HepG2 (cell line): ENCODE data around the gene PHKG1. TPM values are rescaled to one million over a fixed set of nuclear protein-coding genes. Genes with fewer than 3 reads are reported as not detected.
A peak's percentile ranks its signal among the peaks of the same experiment; 100 is the strongest.
"Not testable (repeated sequence)": the region's sequence is repeated elsewhere in the genome, so short reads cannot be mapped to it uniquely, and the experiment has no call there.

Experiments
- ATAC-seq: fragments of 200-7000 bp; cut with Tn5 transposase; 3 replicates; pipeline ENCODE4 v1.9.1; 2020; ENCODE audit warnings: mild to moderate bottlenecking, moderate library complexity
- BruUV-seq: library from RNA; stranded (reverse); fragments of 400-500 nt; replicated peaks from 2 replicates; lab custom pipeline; 2021; lab: Mats Ljungman, UMichigan
- CTCF ChIA-PET: fragments of 300-600 bp; formaldehyde crosslinking; extraction: SDS; loops from one replicate; lab custom pipeline; 2021; ENCODE audit warnings: low total read pairs, inconsistent platforms, low intra/inter-chr PET ratio; lab: Yijun Ruan, JAX
- POLR2A ChIA-PET: fragments of 350-600 bp; sonication (Branson Sonifier 250); formaldehyde crosslinking; loops from one replicate; lab custom pipeline; 2020; ENCODE audit warnings: antibody characterized with exemption, inconsistent platforms; lab: Yijun Ruan, JAX
- DNase-seq: peaks from one replicate; pipeline ENCODE4 v3.0.0-alpha.2; 2015; ENCODE audit warnings: low spot score
- FAIRE-seq: peaks from 3 replicates; lab custom pipeline; 2011; peaks lifted over from hg19 to GRCh38; lab: Jason Lieb, UNC
- H2AFZ ChIP-seq: one replicate; pipeline ENCODE4 v1.6.1; 2011; ENCODE audit warnings: low read length, inconsistent platforms
- H3K27ac ChIP-seq: fragments of 300-600 bp; 3 replicates; pipeline ENCODE4 v1.8.0; 2011; ENCODE audit warnings: mixed run types, mild to moderate bottlenecking, mixed read lengths, low read length, inconsistent platforms; ENCODE audit not compliant: insufficient read depth; ENCODE audit errors: extremely low read length
- H3K27me3 ChIP-seq, 2 experiments: fragments of 200-600 bp in 1 of 2; 2 replicates in 1 of 2; 3 replicates in 1 of 2; pipeline versions ENCODE4 v1.6.0 to v1.8.0; 2011; ENCODE audit warnings: low read length in 2 of 2, mild to moderate bottlenecking in 2 of 2, moderate library complexity in 2 of 2, inconsistent platforms in 1 of 2; ENCODE audit not compliant: insufficient read depth in 2 of 2, control insufficient read depth in 1 of 2
- H3K36me3 ChIP-seq, 2 experiments: fragments of 200-600 bp in 1 of 2; replicated peaks in 1 of 2; 2 replicates in 1 of 2; 3 replicates in 1 of 2; pipeline versions ENCODE4 v1.5.1 to v1.8.0; 2011; ENCODE audit warnings: low read length in 2 of 2, inconsistent platforms in 1 of 2; ENCODE audit not compliant: insufficient read depth in 2 of 2, control insufficient read depth in 1 of 2
- H3K4me1 ChIP-seq: 2 replicates; pipeline ENCODE4 v1.5.1; 2012; ENCODE audit warnings: low read length, inconsistent platforms; ENCODE audit not compliant: insufficient read depth
- H3K4me2 ChIP-seq: 2 replicates; pipeline ENCODE4 v1.6.0; 2011; ENCODE audit warnings: low read depth, low read length, inconsistent platforms
- H3K4me3 ChIP-seq, 3 experiments: fragments of 200-600 bp in 1 of 3; sonication (generic), shearing (Covaris generic) in 1 of 3; replicated peaks in 1 of 3; 2 replicates each; pipeline ENCODE4 v1.5.1; 2011 to 2016; ENCODE audit warnings: low read length in 3 of 3, inconsistent platforms in 2 of 3, low read depth in 2 of 3, mild to moderate bottlenecking in 2 of 3, control low read depth in 1 of 3, mixed read lengths in 1 of 3; ENCODE audit not compliant: insufficient read depth in 1 of 3
- H3K79me2 ChIP-seq: one replicate; pipeline ENCODE4 v1.6.1; 2011; ENCODE audit warnings: low read length, inconsistent platforms; ENCODE audit not compliant: insufficient read depth
- H3K9ac ChIP-seq: 2 replicates; pipeline ENCODE4 v1.6.0; 2011; ENCODE audit warnings: mild to moderate bottlenecking, low read depth, low read length, inconsistent platforms; ENCODE audit not compliant: insufficient read depth
- H3K9me3 ChIP-seq: 2 replicates; pipeline ENCODE4 v1.5.1; 2012; ENCODE audit warnings: mild to moderate bottlenecking, low read length
- H4K20me1 ChIP-seq: 2 replicates; pipeline ENCODE4 v1.6.0; 2011; ENCODE audit warnings: inconsistent platforms, mild to moderate bottlenecking, low read length, moderate library complexity; ENCODE audit not compliant: insufficient read depth
- ADNP ChIP-seq: sonication (generic); formaldehyde crosslinking; IDR thresholded peaks from 2 replicates; pipeline ENCODE4 v1.4.0; 2020; ENCODE audit warnings: missing genetic modification reagents
- FOSL2 ChIP-seq: sonication (generic); formaldehyde crosslinking; IDR thresholded peaks from 2 replicates; pipeline ENCODE4 v1.4.0; 2020; ENCODE audit warnings: missing genetic modification reagents
- GMEB1 ChIP-seq: sonication (generic); formaldehyde crosslinking; IDR thresholded peaks from 2 replicates; pipeline ENCODE4 v1.5.1; 2020; ENCODE audit warnings: missing genetic modification reagents, mild to moderate bottlenecking, borderline replicate concordance
- HNF4A ChIP-seq: sonication (generic); formaldehyde crosslinking; IDR thresholded peaks from 2 replicates; pipeline ENCODE4 v1.4.0; 2020; ENCODE audit warnings: missing genetic modification reagents
- NR2F1 ChIP-seq, 2 experiments: fragments of 450-650 bp in 1 of 2; formaldehyde crosslinking in 1 of 2; IDR thresholded peaks; 2 replicates each; pipeline versions ENCODE4 v1.5.0 to v1.6.1; 2016 to 2020; ENCODE audit warnings: mild to moderate bottlenecking in 1 of 2, missing compliant biosample characterization in 1 of 2, missing genetic modification reagents in 1 of 2, moderate library complexity in 1 of 2
- PAXIP1 ChIP-seq: sonication (generic); formaldehyde crosslinking; conservative IDR thresholded peaks from 2 replicates; pipeline ENCODE4 v1.4.0; 2020; ENCODE audit warnings: mild to moderate bottlenecking, missing genetic modification reagents, moderate library complexity
- SOX13 ChIP-seq, 3 experiments: fragments of 450-650 bp in 1 of 3; sonication (generic) in 1 of 3; formaldehyde crosslinking in 1 of 3; IDR thresholded peaks in 2 of 3; conservative IDR thresholded peaks in 1 of 3; 2 replicates each; pipeline versions ENCODE4 v1.5.0 to v1.6.1; 2016 to 2020; ENCODE audit warnings: antibody characterized with exemption in 1 of 3, mild to moderate bottlenecking in 1 of 3, missing compliant biosample characterization in 1 of 3, missing genetic modification reagents in 1 of 3, moderate library complexity in 1 of 3
- TBX2 ChIP-seq: sonication (generic); formaldehyde crosslinking; IDR thresholded peaks from 2 replicates; pipeline ENCODE4 v1.5.0; 2020; ENCODE audit warnings: missing genetic modification reagents, mild to moderate bottlenecking, borderline replicate concordance
- TFE3 ChIP-seq: IDR thresholded peaks from 2 replicates; pipeline ENCODE4 v1.6.1; 2016
- USF2 ChIP-seq, 2 experiments: sonication (generic) in 1 of 2; formaldehyde crosslinking in 1 of 2; IDR thresholded peaks; 2 replicates each; pipeline versions ENCODE4 v1.5.1 to v1.6.1; 2011 to 2020; ENCODE audit warnings: borderline replicate concordance in 1 of 2, low read depth in 1 of 2, low read length in 1 of 2, mild to moderate bottlenecking in 1 of 2, missing genetic modification reagents in 1 of 2, moderate library complexity in 1 of 2
- ZMYM2 ChIP-seq: sonication (generic); formaldehyde crosslinking; IDR thresholded peaks from 2 replicates; pipeline ENCODE4 v1.8.0; 2022; ENCODE audit warnings: mild to moderate bottlenecking, missing genetic modification reagents
- WGBS: methylation state at CpG from one replicate; pipeline ENCODE4 v1.1.6; 2017; ENCODE audit warnings: low lambda C conversion rate; 5-methylcytosine and 5-hydroxymethylcytosine counted together
- in situ Hi-C: cut with HindIII; loops from 2 replicates; pipeline ENCODE4 v1.10.0; 2017; ENCODE audit warnings: low pct_unique_long_range_greater_than_20kb; ENCODE audit not compliant: extremely low pct_ligation_motif_present
- intact Hi-C: fragments of 100-400 bp; cut with micrococcal nuclease; formaldehyde crosslinking; loops from one replicate; pipeline ENCODE4 v1.10.0; 2022; ENCODE audit not compliant: unreplicated experiment
- polyA plus RNA-seq, 8 experiments: library from polyadenylated mRNA; depleted of rRNA in 3 of 8; stranded (reverse) in 7 of 8; unstranded in 1 of 8; fragments of >200 nt; fragmentation: Illumina TruSeq in 4 of 8; extraction: Trizol in 4 of 8; gene quantifications; 2 replicates each; pipeline versions ENCODE4 v1.2.1 to v1.2.3, GENCODE V29; 2011 to 2016; ENCODE audit warnings: low read depth in 4 of 8, missing spikeins in 1 of 8, mixed read lengths in 1 of 8; ENCODE audit not compliant: insufficient read depth in 1 of 8
- total RNA-seq, 5 experiments: library from RNA; depleted of rRNA; stranded (reverse); fragments of >200 nt; fragmentation: Illumina TruSeq; extraction: Trizol; gene quantifications; 2 replicates each; pipeline ENCODE4 v1.2.3, GENCODE V29; 2016; ENCODE audit warnings: low read depth in 1 of 5

Gene PHKG1
- total and polyA plus RNA-seq, 2 of the 13 experiments (the other 11 are each of a cell fraction or from before 2014, with no cell fraction given), result 0.44 to 0.71 TPM

- in situ Hi-C loops; CTCF ChIA-PET; ATAC-seq; H3K36me3 ChIP-seq; H3K9me3 ChIP-seq; H2AFZ ChIP-seq; DNase-seq; FAIRE-seq; H4K20me1 ChIP-seq; H3K27me3 ChIP-seq; BruUV-seq; H3K9ac ChIP-seq; TF ChIP-seq SOX13 (IDR thresholded peaks at IDR 0.05); USF2 (IDR thresholded peaks at IDR 0.05; ENCODE audit: low read depth, low read length): not testable (repeated sequence)
- Histone ChIP-seq H3K79me2 (peaks cover 25% of the 10 kb centered on the region), H3K4me1 (peaks cover 57% of the 10 kb centered on the region), H3K4me3 (peak overlapping the region in 1 of 3 experiments; percentile 31; a peak in 1 of 6 replicates), H3K4me2 (peak overlapping the region; percentile 48), H3K27ac (peak overlapping the region; percentile 71)
- intact Hi-C loops, result loop anchor here (1.0 kb wide), 1 partner anchor 13 kb away; no protein-coding TSS in a partner anchor
- 9% methylated on average over 11 of the region's 11 CpGs for WGBS
- POLR2A ChIA-PET, result interaction anchor here (0.7 to 1.8 kb wide), 3 partner anchors 14 to 41 kb away, joined by 4 to 19 read pairs (median 4); no protein-coding TSS in a partner anchor
- peak; percentile 54 for TF ChIP-seq HNF4A (CRISPR knock-in tag)
- TF ChIP-seq ADNP (CRISPR knock-in tag), result peak; percentile 41; the same call in 1 of the 2 replicates
- 0 out of 2 replicates have a peak, but pooled peaks have one; percentile 2 for TF ChIP-seq TBX2 (CRISPR knock-in tag)
- peak in 1 of 2 experiments; percentile 23; a peak in 1 of 4 replicates for TF ChIP-seq SOX13 (CRISPR knock-in tag; conservative IDR thresholded peaks at IDR 0.05 in 1 of 2, IDR thresholded peaks at IDR 0.05 in 1 of 2)
- peak; percentile 25; the same call in 1 of the 2 replicates for TF ChIP-seq USF2 (CRISPR knock-in tag; IDR thresholded peaks at IDR 0.05; ENCODE audit: borderline replicate concordance)
- 0 out of 2 replicates have a peak, but pooled peaks have one; percentile 15 for TF ChIP-seq ZMYM2 (CRISPR knock-in tag)
- peak; percentile 40; the same call in 1 of the 2 replicates for TF ChIP-seq GMEB1 (CRISPR knock-in tag)
- TF ChIP-seq PAXIP1, result peak; percentile 37; the same call in 1 of the 2 replicates
- TF ChIP-seq NR2F1 (CRISPR knock-in tag; IDR thresholded peaks at IDR 0.05), result peak; percentile 20 to 43; a peak in 2 of 4 replicates
- TF ChIP-seq TFE3 (CRISPR knock-in tag), result peak; percentile 34; the same call in 1 of the 2 replicates
- 0 out of 2 replicates have a peak, but pooled peaks have one; percentile 5 for TF ChIP-seq FOSL2 (CRISPR knock-in tag)
Measured at GRCh38 chr7:56047446-56048116, 45.2 kb downstream of the PHKG1 start.
